A549 (cell line): ENCODE data around the gene MLXIPL. TPM values are rescaled to one million over a fixed set of nuclear protein-coding genes. Genes with fewer than 3 reads are reported as not detected.

ENCODE experiments used
- ATAC-seq, 2 experiments: fragments of 200-7000 bp in 1 of 2; fragments of >200 bp in 1 of 2; cut with Nextera tagmentation in 1 of 2; cut with Tn5 transposase in 1 of 2; 3 replicates each; pipeline versions ENCODE4 v1.8.0 to v1.9.1; 2018 to 2020; ENCODE audit warnings: mild to moderate bottlenecking in 1 of 2, moderate library complexity in 1 of 2
- CTCF ChIA-PET: fragments of 300-600 bp; sonication (Branson Sonifier 250); formaldehyde crosslinking; extraction: SDS; loops from one replicate; lab custom pipeline; 2021; ENCODE audit warnings: antibody characterized with exemption, inconsistent platforms; lab: Yijun Ruan, JAX
- POLR2A ChIA-PET: fragments of 350-600 bp; formaldehyde crosslinking; extraction: SDS; loops from one replicate; lab custom pipeline; 2021; ENCODE audit warnings: antibody characterized with exemption, inconsistent platforms; lab: Yijun Ruan, JAX
- DNase-seq, 2 experiments: peaks; one replicate each; pipeline versions ENCODE4 v3.0.0 to v3.0.0-alpha.2; 2011 to 2016; ENCODE audit warnings: low read depth in 1 of 2, low spot score in 1 of 2
- FAIRE-seq: peaks from 2 replicates; lab custom pipeline; 2011; peaks lifted over from hg19 to GRCh38; lab: Jason Lieb, UNC
- H3K27ac ChIP-seq, 2 experiments: fragments of >200 bp; sonication (Bioruptor Twin); formaldehyde crosslinking; 3 replicates each; pipeline ENCODE4 v1.5.1; 2016 to 2017
- H3K4me1 ChIP-seq: fragments of >200 bp; sonication (Bioruptor Twin); formaldehyde crosslinking; 3 replicates; pipeline ENCODE4 v1.6.1; 2016
- H3K4me2 ChIP-seq: fragments of >200 bp; sonication (Bioruptor Twin); formaldehyde crosslinking; 3 replicates; pipeline ENCODE4 v1.6.1; 2016
- H3K4me3 ChIP-seq: fragments of >200 bp; sonication (Bioruptor Twin); formaldehyde crosslinking; 3 replicates; pipeline ENCODE4 v1.5.1; 2016
- H3K9me3 ChIP-seq: fragments of >200 bp; sonication (Bioruptor Twin); formaldehyde crosslinking; 3 replicates; pipeline ENCODE4 v1.6.1; 2016
- CBX8 ChIP-seq: fragments of 200-600 bp; sonication (generic); IDR thresholded peaks from 2 replicates; pipeline ENCODE4 v1.6.1; 2016
- CEBPB ChIP-seq, 2 experiments: fragments of >200 bp in 1 of 2; sonication (Bioruptor Twin) in 1 of 2; formaldehyde crosslinking in 1 of 2; IDR thresholded peaks; 2 replicates each; pipeline ENCODE4 v1.6.1; 2012 to 2016
- CHD2 ChIP-seq: fragments of 150-350 bp; IDR thresholded peaks from 2 replicates; pipeline ENCODE4 v1.6.1; 2014; ENCODE audit warnings: low read length; ENCODE audit not compliant: partially characterized antibody
- EHF ChIP-seq: fragments of 250-450 bp; sonication (Bioruptor Pico); IDR thresholded peaks from 2 replicates; pipeline ENCODE4 v1.5.0; 2020; ENCODE audit warnings: mild to moderate bottlenecking
- EHMT2 ChIP-seq: fragments of 200-600 bp; sonication (generic); IDR thresholded peaks from 2 replicates; pipeline ENCODE4 v1.6.1; 2016; ENCODE audit warnings: antibody characterized with exemption, low read depth, mild to moderate bottlenecking, moderate library complexity
- EP300 ChIP-seq, 2 experiments: fragments of >200 bp; sonication (Bioruptor Twin); formaldehyde crosslinking; IDR thresholded peaks; 2 replicates in 1 of 2; 3 replicates in 1 of 2; pipeline ENCODE4 v1.6.1; 2016 to 2017
- FOSB ChIP-seq: fragments of 250-450 bp; sonication (Bioruptor Pico); IDR thresholded peaks from 2 replicates; pipeline ENCODE4 v1.5.0; 2020; ENCODE audit warnings: mild to moderate bottlenecking, moderate library complexity
- HDAC2 ChIP-seq: fragments of 200-600 bp; sonication (generic); IDR thresholded peaks from 2 replicates; pipeline ENCODE4 v1.6.1; 2016
- HES2 ChIP-seq: fragments of >200 bp; sonication (Bioruptor Twin); formaldehyde crosslinking; IDR thresholded peaks from 2 replicates; pipeline ENCODE4 v1.6.1; 2016
- HEYL ChIP-seq: fragments of 250-450 bp; sonication (Bioruptor Pico); IDR thresholded peaks from 2 replicates; pipeline ENCODE4 v1.8.0; 2021; ENCODE audit warnings: mild to moderate bottlenecking, moderate library complexity
- HOXB13 ChIP-seq: fragments of 250-450 bp; sonication (Bioruptor Pico); IDR thresholded peaks from 2 replicates; pipeline ENCODE4 v1.5.0; 2020; ENCODE audit warnings: low read depth, mild to moderate bottlenecking, moderate library complexity
- HOXB5 ChIP-seq: fragments of 250-450 bp; sonication (Bioruptor Pico); IDR thresholded peaks from 2 replicates; pipeline ENCODE4 v1.5.0; 2020; ENCODE audit warnings: mild to moderate bottlenecking, moderate library complexity
- JUNB ChIP-seq: fragments of >200 bp; sonication (Bioruptor Twin); formaldehyde crosslinking; IDR thresholded peaks from 2 replicates; pipeline ENCODE4 v1.6.1; 2016
- MYC ChIP-seq: IDR thresholded peaks from 2 replicates; pipeline ENCODE4 v1.6.1; 2012; ENCODE audit warnings: mild to moderate bottlenecking, inconsistent platforms, low read length, improper control_type of control experiment, borderline replicate concordance
- NFE2L2 ChIP-seq: fragments of 150-350 bp; conservative IDR thresholded peaks from 2 replicates; pipeline ENCODE4 v1.6.1; 2014; ENCODE audit warnings: low read length
- NPAS2 ChIP-seq: fragments of 250-450 bp; sonication (Bioruptor Pico); IDR thresholded peaks from 2 replicates; pipeline ENCODE4 v1.8.0; 2022; ENCODE audit warnings: mild to moderate bottlenecking, moderate library complexity, borderline replicate concordance
- NR3C1 ChIP-seq: fragments of >200 bp; sonication (Bioruptor Twin); formaldehyde crosslinking; IDR thresholded peaks from 3 replicates; pipeline ENCODE4 v1.6.1; 2017
- PHF8 ChIP-seq: fragments of 200-600 bp; sonication (generic); IDR thresholded peaks from 2 replicates; pipeline ENCODE4 v1.6.1; 2016; ENCODE audit warnings: low read depth, mild to moderate bottlenecking, antibody characterized with exemption, moderate library complexity, borderline replicate concordance
- POLR2A ChIP-seq: IDR thresholded peaks from 2 replicates; pipeline ENCODE4 v1.6.1; 2012; ENCODE audit warnings: mild to moderate bottlenecking, low read length
- RARB ChIP-seq: fragments of 250-450 bp; sonication (Bioruptor Pico); IDR thresholded peaks from 2 replicates; pipeline ENCODE4 v1.8.0; 2021; ENCODE audit warnings: mild to moderate bottlenecking, moderate library complexity
- RCOR1 ChIP-seq: fragments of 150-350 bp; IDR thresholded peaks from 2 replicates; pipeline ENCODE4 v1.6.1; 2014; ENCODE audit warnings: antibody characterized with exemption, low read length, low read depth
- REST ChIP-seq: fragments of 200-600 bp; sonication (generic); IDR thresholded peaks from 2 replicates; pipeline ENCODE4 v1.6.1; 2016; ENCODE audit warnings: antibody characterized with exemption, mild to moderate bottlenecking, moderate library complexity
- ZFP36 ChIP-seq: fragments of 450-650 bp; IDR thresholded peaks from 2 replicates; pipeline ENCODE4 v1.6.1; 2014; ENCODE audit warnings: borderline replicate concordance; ENCODE audit not compliant: partially characterized antibody
- ZNF302 ChIP-seq: fragments of 250-450 bp; sonication (Bioruptor Pico); IDR thresholded peaks from 2 replicates; pipeline ENCODE4 v1.9.0; 2021; ENCODE audit warnings: inconsistent platforms, mild to moderate bottlenecking, moderate library complexity
- ZSCAN20 ChIP-seq: fragments of 250-450 bp; sonication (Bioruptor Pico); IDR thresholded peaks from 2 replicates; pipeline ENCODE4 v1.8.0; 2022; ENCODE audit warnings: mild to moderate bottlenecking, moderate library complexity
- WGBS: methylation state at CpG from one replicate; pipeline ENCODE4 v1.1.6; 2017; ENCODE audit errors: missing lambda C conversion rate; 5-methylcytosine and 5-hydroxymethylcytosine counted together
- polyA plus RNA-seq, 4 experiments: library from polyadenylated mRNA; depleted of rRNA in 3 of 4; stranded (reverse); fragments of >200 nt; fragmentation: RNase III in 1 of 4; extraction: RNeasy Plus Mini Kit Qiagen cat#74134 plus additional on column Dnase treatment in 1 of 4; gene quantifications; 2 replicates in 3 of 4; 3 replicates in 1 of 4; pipeline ENCODE4 v1.2.3, GENCODE V29; 2011 to 2017
- TF ChIP-seq, protein P1 (sequence below): fragments of 250-450 bp; sonication (Bioruptor Pico); IDR thresholded peaks from 2 replicates; pipeline ENCODE4 v1.5.0; 2020; ENCODE audit warnings: low read depth, mild to moderate bottlenecking, moderate library complexity
- TF ChIP-seq, protein P2 (sequence below): IDR thresholded peaks from 2 replicates; pipeline ENCODE4 v1.6.1; 2012
- TF ChIP-seq, protein P3 (sequence below): fragments of 250-450 bp; sonication (Bioruptor Pico); IDR thresholded peaks from 2 replicates; pipeline ENCODE4 v1.5.0; 2021; ENCODE audit warnings: mild to moderate bottlenecking, moderate library complexity, borderline replicate concordance
- TF ChIP-seq, protein P4 (sequence below): IDR thresholded peaks from 2 replicates; pipeline ENCODE4 v1.6.1; 2012
- TF ChIP-seq, protein P5 (sequence below): fragments of >200 bp; sonication (Bioruptor Twin); formaldehyde crosslinking; IDR thresholded peaks from 3 replicates; pipeline ENCODE4 v1.5.1; 2016

Gene MLXIPL
- polyA plus RNA-seq, 2 of the 4 experiments (the other 2 are of a cell fraction) = 1.4 to 3.3 TPM

DNA sequence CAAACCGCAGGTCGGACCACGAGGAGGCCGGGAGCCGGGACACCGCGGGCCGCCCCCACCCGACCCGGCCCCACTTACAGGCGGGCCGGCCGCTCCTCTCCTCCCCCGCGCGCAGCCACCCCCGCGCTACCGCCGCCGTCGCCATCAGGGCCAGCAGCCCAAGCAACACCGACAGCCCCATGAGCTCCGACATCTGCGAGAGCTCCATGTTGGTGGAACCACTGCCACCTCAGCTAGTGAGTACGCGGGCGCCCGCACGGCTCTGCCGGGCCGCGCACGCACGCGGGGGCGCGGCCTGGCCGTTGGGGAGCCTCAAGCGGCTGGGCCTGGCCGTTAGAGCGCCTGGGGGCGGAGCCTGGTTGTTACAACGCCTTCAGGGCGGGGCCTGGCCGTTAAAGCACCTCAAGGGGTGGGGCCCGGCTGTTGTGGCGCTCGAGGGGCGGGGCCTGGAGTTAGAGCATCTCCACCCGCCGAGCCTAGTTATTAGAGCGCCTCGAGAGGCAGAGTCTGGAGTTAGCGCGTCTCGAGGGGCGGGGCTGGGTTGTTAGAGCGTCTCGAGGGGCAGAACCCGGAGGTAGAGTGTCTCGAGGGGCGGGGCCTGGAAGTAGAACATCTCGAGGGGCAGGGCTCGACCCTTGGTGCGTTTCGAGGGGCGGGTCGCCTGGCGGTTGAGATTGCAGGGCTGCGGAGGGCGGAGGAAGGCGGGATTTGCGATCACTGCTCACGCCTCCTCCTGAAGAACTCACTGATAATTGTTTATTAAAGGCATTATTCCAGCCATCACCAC, 45.8 kb downstream of the MLXIPL start, which contains the start of gene TBL2:
Gene TBL2 (minus strand): TSS at position 238 of the 787 bp plus-strand sequence. CDS start 30 bp downstream, at position 208.
- Histone ChIP-seq H3K27ac (peak within 1 kb of the TSS; percentile 92 to 98), H3K4me3 (peak within 1 kb of the TSS; percentile 82), H3K4me2 (peak within 1 kb of the TSS; percentile 96), H3K4me1 (peaks cover 21% of the 10 kb centered on the region), H3K9me3 (no peaks in the 10 kb centered on the region)
- FAIRE-seq (no peak), ATAC-seq (peak; percentile 94 to 96), DNase-seq (peak; percentile 99)
- WGBS = 1% methylated on average over 21 of the region's 75 CpGs
- CTCF ChIA-PET = interaction anchor here (1.0 to 11.1 kb wide), 4 partner anchors 13 to 156 kb away, joined by 3 to 79 read pairs (median 4); no protein-coding TSS in a partner anchor
- POLR2A ChIA-PET = interaction anchor here (0.5 to 2.2 kb wide), 10 partner anchors 9 to 1726 kb away, joined by 3 to 18 read pairs (median 4); partner anchors contain the start of genes ABHD11, BAZ1B and BCL7B
- TF ChIP-seq, protein P1, sequence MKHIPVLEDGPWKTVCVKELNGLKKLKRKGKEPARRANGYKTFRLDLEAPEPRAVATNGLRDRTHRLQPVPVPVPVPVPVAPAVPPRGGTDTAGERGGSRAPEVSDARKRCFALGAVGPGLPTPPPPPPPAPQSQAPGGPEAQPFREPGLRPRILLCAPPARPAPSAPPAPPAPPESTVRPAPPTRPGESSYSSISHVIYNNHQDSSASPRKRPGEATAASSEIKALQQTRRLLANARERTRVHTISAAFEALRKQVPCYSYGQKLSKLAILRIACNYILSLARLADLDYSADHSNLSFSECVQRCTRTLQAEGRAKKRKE = peak; percentile 52; the same call in 1 of the 2 replicates
- TF ChIP-seq HOXB5 (CRISPR knock-in tag) = no peak
- no peak for TF ChIP-seq CHD2
- no peak for TF ChIP-seq HES2
- no peak for TF ChIP-seq CBX8
- TF ChIP-seq, protein P2, sequence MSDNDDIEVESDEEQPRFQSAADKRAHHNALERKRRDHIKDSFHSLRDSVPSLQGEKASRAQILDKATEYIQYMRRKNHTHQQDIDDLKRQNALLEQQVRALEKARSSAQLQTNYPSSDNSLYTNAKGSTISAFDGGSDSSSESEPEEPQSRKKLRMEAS = peak; percentile 60
- TF ChIP-seq MYC = peak; percentile 53; the same call in 1 of the 2 replicates
- TF ChIP-seq, protein P3, sequence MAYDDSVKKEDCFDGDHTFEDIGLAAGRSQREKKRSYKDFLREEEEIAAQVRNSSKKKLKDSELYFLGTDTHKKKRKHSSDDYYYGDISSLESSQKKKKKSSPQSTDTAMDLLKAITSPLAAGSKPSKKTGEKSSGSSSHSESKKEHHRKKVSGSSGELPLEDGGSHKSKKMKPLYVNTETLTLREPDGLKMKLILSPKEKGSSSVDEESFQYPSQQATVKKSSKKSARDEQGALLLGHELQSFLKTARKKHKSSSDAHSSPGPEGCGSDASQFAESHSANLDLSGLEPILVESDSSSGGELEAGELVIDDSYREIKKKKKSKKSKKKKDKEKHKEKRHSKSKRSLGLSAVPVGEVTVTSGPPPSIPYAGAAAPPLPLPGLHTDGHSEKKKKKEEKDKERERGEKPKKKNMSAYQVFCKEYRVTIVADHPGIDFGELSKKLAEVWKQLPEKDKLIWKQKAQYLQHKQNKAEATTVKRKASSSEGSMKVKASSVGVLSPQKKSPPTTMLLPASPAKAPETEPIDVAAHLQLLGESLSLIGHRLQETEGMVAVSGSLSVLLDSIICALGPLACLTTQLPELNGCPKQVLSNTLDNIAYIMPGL (CRISPR knock-in tag) = 0 out of 2 replicates have a peak, but pooled peaks have one; percentile 25
- TF ChIP-seq RARB (CRISPR knock-in tag) = no peak
- no peak for TF ChIP-seq HEYL (CRISPR knock-in tag)
- TF ChIP-seq EHMT2 = no peak
- TF ChIP-seq FOSB (CRISPR knock-in tag) = no peak
- TF ChIP-seq RCOR1 = no peak
- TF ChIP-seq ZNF302 (CRISPR knock-in tag) = no peak
- TF ChIP-seq ZFP36 = no peak
- peak; percentile 96 for TF ChIP-seq POLR2A
- no peak; the same call in 1 of the 2 replicates for TF ChIP-seq REST
- no peak for TF ChIP-seq HOXB13 (CRISPR knock-in tag)
- no peak for TF ChIP-seq JUNB
- TF ChIP-seq NFE2L2 = no peak
- TF ChIP-seq NPAS2 (CRISPR knock-in tag) = no peak
- TF ChIP-seq EP300 (IDR thresholded peaks at IDR 0.05) = no peak
- TF ChIP-seq EHF = no peak
- peak; percentile 98 for TF ChIP-seq PHF8
- no peak for TF ChIP-seq CEBPB (IDR thresholded peaks at IDR 0.05)
- no peak for TF ChIP-seq HDAC2
- TF ChIP-seq, protein P4, sequence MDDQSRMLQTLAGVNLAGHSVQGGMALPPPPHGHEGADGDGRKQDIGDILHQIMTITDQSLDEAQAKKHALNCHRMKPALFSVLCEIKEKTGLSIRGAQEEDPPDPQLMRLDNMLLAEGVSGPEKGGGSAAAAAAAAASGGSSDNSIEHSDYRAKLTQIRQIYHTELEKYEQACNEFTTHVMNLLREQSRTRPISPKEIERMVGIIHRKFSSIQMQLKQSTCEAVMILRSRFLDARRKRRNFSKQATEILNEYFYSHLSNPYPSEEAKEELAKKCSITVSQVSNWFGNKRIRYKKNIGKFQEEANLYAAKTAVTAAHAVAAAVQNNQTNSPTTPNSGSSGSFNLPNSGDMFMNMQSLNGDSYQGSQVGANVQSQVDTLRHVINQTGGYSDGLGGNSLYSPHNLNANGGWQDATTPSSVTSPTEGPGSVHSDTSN = peak; percentile 35; the same call in 1 of the 2 replicates
- TF ChIP-seq, protein P5, sequence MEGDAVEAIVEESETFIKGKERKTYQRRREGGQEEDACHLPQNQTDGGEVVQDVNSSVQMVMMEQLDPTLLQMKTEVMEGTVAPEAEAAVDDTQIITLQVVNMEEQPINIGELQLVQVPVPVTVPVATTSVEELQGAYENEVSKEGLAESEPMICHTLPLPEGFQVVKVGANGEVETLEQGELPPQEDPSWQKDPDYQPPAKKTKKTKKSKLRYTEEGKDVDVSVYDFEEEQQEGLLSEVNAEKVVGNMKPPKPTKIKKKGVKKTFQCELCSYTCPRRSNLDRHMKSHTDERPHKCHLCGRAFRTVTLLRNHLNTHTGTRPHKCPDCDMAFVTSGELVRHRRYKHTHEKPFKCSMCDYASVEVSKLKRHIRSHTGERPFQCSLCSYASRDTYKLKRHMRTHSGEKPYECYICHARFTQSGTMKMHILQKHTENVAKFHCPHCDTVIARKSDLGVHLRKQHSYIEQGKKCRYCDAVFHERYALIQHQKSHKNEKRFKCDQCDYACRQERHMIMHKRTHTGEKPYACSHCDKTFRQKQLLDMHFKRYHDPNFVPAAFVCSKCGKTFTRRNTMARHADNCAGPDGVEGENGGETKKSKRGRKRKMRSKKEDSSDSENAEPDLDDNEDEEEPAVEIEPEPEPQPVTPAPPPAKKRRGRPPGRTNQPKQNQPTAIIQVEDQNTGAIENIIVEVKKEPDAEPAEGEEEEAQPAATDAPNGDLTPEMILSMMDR = no peak; the same call in 2 of the 3 replicates
- TF ChIP-seq ZSCAN20 = no peak
- no peak for TF ChIP-seq NR3C1
